Kidney epithelial cell (primary cell): ENCODE measurements around the gene CTBP2. TPM values are rescaled to one million over a fixed set of nuclear protein-coding genes. Genes with fewer than 3 reads are reported as not detected.

Experiments
- DNase-seq: peaks from one replicate; pipeline ENCODE4 v3.0.0-alpha.2; 2010; ENCODE audit warnings: low read depth
- H3K27me3 ChIP-seq: 2 replicates; pipeline ENCODE4 v1.6.0; 2011; ENCODE audit warnings: low read length; ENCODE audit not compliant: control insufficient read depth, insufficient read depth
- H3K36me3 ChIP-seq: 2 replicates; pipeline ENCODE4 v1.5.1; 2011; ENCODE audit warnings: low read length; ENCODE audit not compliant: control insufficient read depth, insufficient read depth
- H3K4me3 ChIP-seq: 2 replicates; pipeline ENCODE4 v1.5.1; 2011; ENCODE audit warnings: low read depth, mild to moderate bottlenecking, control low read depth, low read length
- total RNA-seq: library from RNA; depleted of rRNA; stranded (reverse); fragments of >200 nt; gene quantifications from 2 replicates; pipeline ENCODE4 v1.2.3, GENCODE V29; 2015
- TF ChIP-seq, protein P1 (sequence below): IDR thresholded peaks from 2 replicates; pipeline ENCODE4 v1.5.1; 2011; ENCODE audit warnings: mild to moderate bottlenecking, moderate library complexity, low read length, control low read depth, inconsistent platforms; ENCODE audit not compliant: insufficient read depth, poor library complexity, severe bottlenecking

The CTBP2 gene
- total RNA-seq, 1 donor from 2014 or later = 136 TPM

DNA sequence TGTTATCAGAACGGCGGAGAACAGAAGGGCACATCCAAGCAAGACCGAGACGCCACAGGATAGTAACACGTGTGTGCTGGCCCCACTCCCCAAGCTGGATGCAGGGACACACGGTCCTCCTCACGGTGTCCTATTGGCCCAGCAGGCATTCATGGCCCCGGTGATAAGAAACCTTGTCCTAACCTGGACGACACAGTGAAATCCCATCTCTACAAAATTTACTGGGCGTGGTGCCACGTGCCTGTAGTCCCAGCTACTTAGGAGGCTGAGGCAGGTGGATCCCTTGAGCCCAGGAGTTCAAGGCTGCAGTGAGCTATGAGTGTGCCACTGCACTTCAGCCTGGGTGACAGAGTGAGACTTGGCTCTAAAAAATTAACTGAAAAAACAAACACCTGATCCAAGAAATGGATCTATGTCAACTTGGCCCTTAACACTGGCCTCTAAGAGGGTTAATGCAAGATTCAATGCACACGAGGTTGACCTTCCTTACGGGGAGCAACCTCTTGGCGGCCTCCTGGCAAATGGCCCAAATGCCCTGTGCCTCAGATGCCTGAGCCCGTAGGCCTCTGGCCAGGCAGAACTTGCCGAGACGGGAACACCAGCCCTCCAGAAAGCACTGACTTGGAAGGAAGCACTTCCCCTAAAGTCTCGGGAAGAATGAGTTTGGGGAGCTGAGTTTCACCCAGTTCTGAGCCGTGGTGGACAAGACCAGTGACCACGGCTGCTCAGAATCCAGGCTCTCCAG lies 146.1 kb downstream of the CTBP2 start:
- no peak for DNase-seq
- no peak overlapping the region for H3K4me3 ChIP-seq
- TF ChIP-seq, protein P1, sequence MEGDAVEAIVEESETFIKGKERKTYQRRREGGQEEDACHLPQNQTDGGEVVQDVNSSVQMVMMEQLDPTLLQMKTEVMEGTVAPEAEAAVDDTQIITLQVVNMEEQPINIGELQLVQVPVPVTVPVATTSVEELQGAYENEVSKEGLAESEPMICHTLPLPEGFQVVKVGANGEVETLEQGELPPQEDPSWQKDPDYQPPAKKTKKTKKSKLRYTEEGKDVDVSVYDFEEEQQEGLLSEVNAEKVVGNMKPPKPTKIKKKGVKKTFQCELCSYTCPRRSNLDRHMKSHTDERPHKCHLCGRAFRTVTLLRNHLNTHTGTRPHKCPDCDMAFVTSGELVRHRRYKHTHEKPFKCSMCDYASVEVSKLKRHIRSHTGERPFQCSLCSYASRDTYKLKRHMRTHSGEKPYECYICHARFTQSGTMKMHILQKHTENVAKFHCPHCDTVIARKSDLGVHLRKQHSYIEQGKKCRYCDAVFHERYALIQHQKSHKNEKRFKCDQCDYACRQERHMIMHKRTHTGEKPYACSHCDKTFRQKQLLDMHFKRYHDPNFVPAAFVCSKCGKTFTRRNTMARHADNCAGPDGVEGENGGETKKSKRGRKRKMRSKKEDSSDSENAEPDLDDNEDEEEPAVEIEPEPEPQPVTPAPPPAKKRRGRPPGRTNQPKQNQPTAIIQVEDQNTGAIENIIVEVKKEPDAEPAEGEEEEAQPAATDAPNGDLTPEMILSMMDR = no peak

DNA sequence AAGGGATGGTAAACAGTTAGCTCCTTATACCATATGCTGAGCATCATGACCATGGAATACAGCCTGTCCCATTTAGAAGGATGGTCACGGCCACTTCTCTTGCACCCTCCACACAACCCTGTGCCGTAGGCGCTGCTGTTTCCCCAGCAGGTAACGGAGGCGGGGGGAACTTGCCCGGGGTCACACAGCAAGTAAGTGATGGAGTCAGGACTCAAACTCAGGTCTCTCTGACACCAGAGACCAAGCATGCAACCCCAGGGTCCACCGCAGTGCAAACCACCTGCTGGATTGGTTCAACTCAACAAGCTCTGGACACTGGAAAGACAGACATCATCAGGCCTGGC lies 146.9 kb downstream of the CTBP2 start:
- peaks cover 2% of the 10 kb centered on the region for H3K36me3 ChIP-seq

More for the DNA sequence above, 146.1 kb downstream of the CTBP2 start:
- Histone ChIP-seq H3K27me3 (no peaks in the 10 kb centered on the region), H3K36me3 (peaks cover 2% of the 10 kb centered on the region)

DNA sequence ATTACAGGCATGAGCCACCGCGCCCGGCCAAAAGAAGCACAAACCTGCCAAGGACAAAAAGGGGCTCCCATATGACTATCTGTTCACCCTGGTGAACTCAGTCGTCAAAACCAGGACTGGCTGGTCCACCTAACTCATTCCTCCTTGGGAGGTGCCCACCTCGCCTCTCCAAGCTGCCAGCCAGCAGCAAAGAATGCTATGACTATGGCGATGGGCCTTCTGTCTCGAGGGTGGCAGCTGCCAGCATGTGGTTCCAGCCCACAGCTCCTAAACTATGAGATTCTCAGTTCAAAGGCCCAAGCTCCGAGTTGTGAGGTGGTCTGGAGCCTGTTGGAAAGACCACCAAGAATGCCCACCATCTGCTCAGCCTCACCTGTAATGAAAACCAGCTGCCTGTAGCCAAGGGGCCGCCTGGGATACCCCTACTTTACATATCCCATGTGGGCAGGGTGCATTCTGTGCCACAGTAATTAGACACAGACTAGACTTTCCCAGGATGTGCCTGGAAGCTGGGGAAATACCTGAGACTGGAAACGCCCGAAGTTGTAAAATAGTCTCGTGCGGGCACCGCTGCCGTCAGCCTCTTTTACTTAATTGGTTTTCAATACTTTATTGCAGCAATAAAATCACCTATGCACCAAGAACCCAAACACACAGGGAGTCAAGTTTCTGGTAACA lies 147.4 kb downstream of the CTBP2 start:
- Histone ChIP-seq H3K27me3 (no peaks in the 10 kb centered on the region), H3K36me3 (peaks cover 2% of the 10 kb centered on the region), H3K4me3 (no peak overlapping the region)
- no peak for DNase-seq
- TF ChIP-seq, protein P1 = no peak

More for the DNA sequence above, 146.9 kb downstream of the CTBP2 start:
- H3K27me3 ChIP-seq = no peaks in the 10 kb centered on the region
- DNase-seq = no peak
- no peak overlapping the region for H3K4me3 ChIP-seq
- TF ChIP-seq, protein P1 = no peak

DNA sequence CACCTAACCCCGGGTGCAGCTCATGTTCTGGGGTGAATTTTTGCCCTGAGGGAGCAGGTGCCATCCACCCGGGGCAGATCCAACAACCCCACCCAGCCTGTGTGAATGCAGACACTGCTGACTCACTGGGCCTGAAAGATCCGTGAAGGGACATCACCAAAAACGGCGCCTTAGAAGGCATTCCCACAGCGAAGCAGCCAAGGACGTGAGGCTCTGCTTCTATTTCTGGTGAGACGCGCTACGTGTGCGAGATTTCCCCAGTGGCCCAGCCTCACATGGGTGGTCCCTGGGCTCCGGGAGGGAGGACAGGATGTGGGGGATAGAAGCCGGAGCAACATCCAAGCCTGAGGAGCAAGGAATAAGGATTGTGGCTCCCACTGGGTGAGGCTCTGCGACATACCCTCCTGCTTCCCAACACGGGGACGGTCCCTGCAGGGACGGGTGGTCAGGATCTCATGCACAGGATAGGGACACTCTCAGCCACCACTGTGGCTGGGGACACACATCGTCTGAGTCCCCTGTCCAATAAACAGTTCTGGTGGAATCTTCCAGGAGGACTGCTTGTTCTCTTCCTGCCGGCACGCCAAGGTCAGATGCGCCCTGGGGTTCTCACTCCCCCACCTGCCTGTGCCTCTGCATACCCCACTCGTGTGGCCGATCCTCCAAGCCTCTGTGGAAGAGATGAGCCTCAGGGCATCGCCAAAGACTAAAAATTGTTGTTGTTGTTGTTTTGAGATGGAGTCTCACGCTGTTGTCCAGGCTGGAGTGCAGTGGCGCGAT lies 148.2 kb downstream of the CTBP2 start:
- no peak for DNase-seq
- H3K27me3 ChIP-seq = no peaks in the 10 kb centered on the region
- TF ChIP-seq, protein P1 = no peak
- H3K4me3 ChIP-seq = no peak overlapping the region
- peaks cover 2% of the 10 kb centered on the region for H3K36me3 ChIP-seq

DNA sequence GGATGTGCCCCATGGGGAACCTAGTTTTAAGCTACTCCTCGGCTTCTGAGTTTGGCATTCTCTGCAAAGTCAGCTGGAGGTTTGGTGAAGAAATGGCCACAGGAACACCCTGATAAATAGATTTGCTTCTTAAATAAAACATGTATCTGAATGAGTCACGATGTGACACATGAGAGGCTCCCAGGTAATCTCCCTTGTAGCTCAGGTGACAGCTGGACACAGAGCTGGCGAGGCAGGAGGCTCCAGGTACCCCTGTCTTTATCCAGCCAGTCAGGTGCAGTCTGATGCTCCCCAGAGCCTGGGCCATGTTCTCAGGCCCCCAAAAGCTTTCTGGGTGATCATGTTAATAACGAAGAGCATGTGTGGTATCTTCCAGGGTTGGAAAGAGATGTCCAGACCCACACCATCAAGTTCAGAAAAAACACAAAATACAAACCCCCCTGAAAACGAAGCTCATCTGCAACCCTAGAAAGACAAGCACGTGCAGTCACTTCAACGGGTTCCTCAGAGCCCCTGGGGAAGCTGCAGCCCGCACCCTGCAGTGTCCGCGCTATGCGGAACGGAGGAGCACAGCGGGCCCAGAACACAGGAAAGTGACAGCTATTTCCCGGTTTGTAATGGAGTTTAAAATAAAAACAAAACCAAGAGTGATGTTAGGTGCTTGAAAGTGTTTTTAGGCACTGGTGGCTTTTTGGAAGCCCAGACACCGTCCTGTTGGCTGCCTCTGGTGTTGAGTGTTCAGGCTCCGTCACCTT lies 149.0 kb downstream of the CTBP2 start:
- TF ChIP-seq, protein P1 = no peak
- peaks cover 2% of the 10 kb centered on the region for H3K36me3 ChIP-seq

More for the DNA sequence above, 149.0 kb downstream of the CTBP2 start:
- Histone ChIP-seq H3K4me3 (no peak overlapping the region), H3K27me3 (no peaks in the 10 kb centered on the region)
- DNase-seq = no peak
